Astrocyte of the spinal cord (primary cell): Measurements from ENCODE around the gene PRRX2.

Experiments used
- DNase-seq: peaks from one replicate; pipeline ENCODE4 v3.0.0; 2011; ENCODE audit warnings: low read depth, low spot score
- H3K4me3 ChIP-seq: 2 replicates; pipeline ENCODE4 v1.5.1; 2011; ENCODE audit warnings: low read depth, mild to moderate bottlenecking, low read length, moderate library complexity
- CTCF ChIP-seq: IDR thresholded peaks from 2 replicates; pipeline ENCODE4 v1.5.1; 2012; ENCODE audit warnings: low read depth, mild to moderate bottlenecking, low read length, inconsistent platforms
- in situ Hi-C: cut with HindIII; loops from 2 replicates; pipeline ENCODE4 v1.10.0; 2017; ENCODE audit warnings: low sequenced_read_pairs

The PRRX2 gene

GRCh38 chr9:129724456-129725190 is 59.2 kb downstream of the PRRX2 start:
- no peak for DNase-seq
- no peak for TF ChIP-seq CTCF
- in situ Hi-C loops: no loop called here
- H3K4me3 ChIP-seq: no peak overlapping the region

- H3K4me3 ChIP-seq: no peak overlapping the region
- TF ChIP-seq CTCF: no peak
- in situ Hi-C loops: no loop called here
- DNase-seq: no peak
Measured at GRCh38 chr9:129725795-129726251, 60.4 kb downstream of the PRRX2 start.

- in situ Hi-C loops: no loop called here
- TF ChIP-seq CTCF: peak; percentile 99
- no peak overlapping the region for H3K4me3 ChIP-seq
- peak; percentile 72 for DNase-seq
Measured at GRCh38 chr9:129726322-129727160, 61.1 kb downstream of the PRRX2 start.

- DNase-seq: no peak
- H3K4me3 ChIP-seq: no peak overlapping the region
- no peak for TF ChIP-seq CTCF
- in situ Hi-C loops: no loop called here
Measured at GRCh38 chr9:129728744-129729143, 63.3 kb downstream of the PRRX2 start.

- DNase-seq: no peak
- H3K4me3 ChIP-seq: no peak overlapping the region
- in situ Hi-C loops: no loop called here
- TF ChIP-seq CTCF: no peak
Measured at GRCh38 chr9:129731477-129732085, 66.1 kb downstream of the PRRX2 start.

GRCh38 chr9:129732100-129732499 is 66.7 kb downstream of the PRRX2 start:
- no peak for DNase-seq
- in situ Hi-C loops: no loop called here
- TF ChIP-seq CTCF: no peak
- H3K4me3 ChIP-seq: no peak overlapping the region
